Cardiac septum (tissue), 1 donor: ENCODE measurements around the gene TDRD10. TPM values are rescaled to one million over a fixed set of nuclear protein-coding genes. Genes with fewer than 3 reads are reported as not detected.
"Not testable (repeated sequence)": the region's sequence is repeated elsewhere in the genome, so short reads cannot be mapped to it uniquely, and the experiment has no call there.

Source experiments
- DNase-seq: peaks from one replicate; pipeline ENCODE4 v3.0.0-alpha.2; 2020; ENCODE audit warnings: low spot score
- intact Hi-C: fragments of 100-400 bp; cut with DNase I; formaldehyde crosslinking; loops from one replicate; pipeline ENCODE4 v1.14.0; 2022
- total RNA-seq: library from RNA; stranded (reverse); fragmentation: NEBNext Ultra II Directional; extraction: Animal tissue kit (Norgen Biotek cat#: 25700); gene quantifications from one replicate; pipeline ENCODE4 v1.2.1, GENCODE V29; 2021
- donor health status: DM: no; HTN: no; CAD: no.

The TDRD10 gene
- total RNA-seq, 1 donor from 2014 or later = 5.0 TPM

- intact Hi-C loops = loop anchor here (1.0 kb wide), 1 partner anchor 17 kb away; no protein-coding TSS in a partner anchor
- DNase-seq = peak; percentile 80
Measured at GRCh38 chr1:154501423-154502065, 475 bp upstream of the TDRD10 start.

GRCh38 chr1:154502744-154503115, 711 bp downstream of the TDRD10 start:
- DNase-seq = no peak
- intact Hi-C loops = loop anchor here (1.0 kb wide), 1 partner anchor 18 kb away; no protein-coding TSS in a partner anchor

DNA sequence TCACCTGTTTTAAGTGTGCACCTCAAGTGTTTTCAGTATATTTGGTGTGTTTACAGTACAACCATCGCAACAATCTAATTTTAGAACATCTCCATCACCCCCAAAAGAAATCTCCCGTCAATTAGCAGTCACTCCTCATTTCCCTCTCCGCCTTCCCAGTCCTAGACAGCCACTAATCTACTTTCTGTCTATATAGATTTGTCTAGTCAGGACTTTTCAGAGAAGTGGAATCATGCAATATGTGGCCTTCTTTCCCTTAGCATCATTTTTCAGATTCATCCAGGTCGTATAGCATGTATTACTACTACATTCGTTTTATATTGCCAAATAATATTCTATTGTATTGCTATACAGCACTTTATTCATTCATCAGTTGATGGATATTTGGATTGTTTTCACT, 1.9 kb downstream of the TDRD10 start:
- DNase-seq = no peak
- intact Hi-C loops = no loop called here

DNA sequence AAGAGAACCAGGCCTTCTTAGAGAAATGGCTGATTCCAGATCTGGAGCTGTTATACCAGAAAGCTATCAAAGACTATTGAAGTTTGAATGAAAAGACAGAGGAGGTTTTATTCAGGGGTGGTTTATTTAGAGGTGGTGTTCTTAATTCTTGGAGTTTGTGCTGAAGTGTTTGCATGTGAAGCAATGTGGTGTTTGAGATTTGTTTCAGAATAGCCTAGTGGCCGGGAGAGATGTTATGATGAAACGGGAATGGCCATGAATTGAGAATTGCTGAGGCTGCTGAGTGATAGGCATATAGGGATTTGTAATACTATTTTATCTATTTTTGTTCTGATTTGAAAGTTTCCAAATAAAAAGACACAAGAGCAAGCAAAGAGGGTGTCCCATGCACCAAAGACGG, 10.7 kb downstream of the TDRD10 start:
- intact Hi-C loops = no loop called here
- DNase-seq = no peak

DNA sequence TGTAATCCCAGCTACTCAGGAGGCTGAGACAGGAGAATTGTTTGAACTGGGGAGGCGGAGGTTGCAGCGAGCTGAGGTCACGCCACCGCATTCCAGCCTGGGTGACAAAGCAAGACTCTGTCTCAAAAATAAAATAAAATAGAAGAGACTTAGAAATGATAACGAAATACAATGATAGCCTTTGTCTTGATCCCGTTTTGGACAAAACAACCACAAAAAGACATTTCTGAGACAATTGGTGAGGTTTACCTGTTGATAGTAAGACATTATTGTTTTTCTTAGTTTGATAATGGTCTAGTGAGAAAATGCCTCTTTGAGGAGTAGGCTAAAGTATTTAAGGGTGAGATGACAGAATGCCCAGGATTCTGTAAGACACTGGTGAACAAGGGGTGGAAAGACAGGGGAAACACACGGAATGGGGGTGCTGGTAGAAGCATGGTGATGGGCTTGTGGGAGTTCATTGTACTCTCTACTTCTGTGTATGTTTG, 12.1 kb downstream of the TDRD10 start:
- intact Hi-C loops = no loop called here

DNA sequence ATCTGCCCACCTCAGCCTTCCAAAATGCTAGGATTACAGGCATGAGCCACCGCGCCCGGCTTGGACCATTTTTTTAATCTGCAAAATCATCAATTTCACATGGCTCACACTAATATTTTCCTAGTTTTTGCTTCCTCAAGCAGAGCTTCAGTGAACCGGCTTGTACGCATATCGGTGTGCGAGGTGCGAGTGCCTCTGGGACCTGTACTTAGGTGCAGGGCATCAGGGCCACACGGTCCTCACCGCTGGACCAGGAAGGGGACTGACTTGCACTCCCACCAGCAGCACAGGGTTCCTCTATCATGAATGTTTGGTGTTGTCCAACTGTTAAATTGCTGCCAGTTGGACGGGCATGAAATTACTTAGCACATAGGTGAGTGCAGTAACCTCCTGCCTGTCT, 15.6 kb downstream of the TDRD10 start:
- intact Hi-C loops = no loop called here
- DNase-seq = no peak

More for the DNA sequence above, 12.1 kb downstream of the TDRD10 start:
- no peak for DNase-seq

GRCh38 chr1:154519591-154519991, 17.6 kb downstream of the TDRD10 start:
- intact Hi-C loops = no loop called here
- DNase-seq = no peak

DNA sequence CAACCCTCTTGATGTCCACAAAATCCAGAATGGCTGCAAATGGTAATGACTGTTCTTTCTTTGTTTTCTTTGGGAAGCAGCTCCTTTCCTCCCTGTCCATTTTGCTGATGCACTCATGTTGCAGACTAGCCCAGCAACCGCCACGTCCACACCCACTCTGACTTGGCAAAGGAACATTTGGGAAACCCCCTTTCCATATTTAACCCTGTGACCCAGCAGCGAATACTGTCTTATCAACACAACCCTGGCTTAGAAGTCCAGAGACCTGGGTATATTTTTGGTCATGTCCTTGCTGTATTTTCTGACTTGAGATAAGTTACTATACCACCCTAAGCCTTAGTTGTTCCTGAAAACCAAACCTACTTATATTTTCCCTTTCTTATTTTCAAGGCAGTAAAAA, 18.3 kb downstream of the TDRD10 start:
- no peak for DNase-seq
- intact Hi-C loops = no loop called here

DNA sequence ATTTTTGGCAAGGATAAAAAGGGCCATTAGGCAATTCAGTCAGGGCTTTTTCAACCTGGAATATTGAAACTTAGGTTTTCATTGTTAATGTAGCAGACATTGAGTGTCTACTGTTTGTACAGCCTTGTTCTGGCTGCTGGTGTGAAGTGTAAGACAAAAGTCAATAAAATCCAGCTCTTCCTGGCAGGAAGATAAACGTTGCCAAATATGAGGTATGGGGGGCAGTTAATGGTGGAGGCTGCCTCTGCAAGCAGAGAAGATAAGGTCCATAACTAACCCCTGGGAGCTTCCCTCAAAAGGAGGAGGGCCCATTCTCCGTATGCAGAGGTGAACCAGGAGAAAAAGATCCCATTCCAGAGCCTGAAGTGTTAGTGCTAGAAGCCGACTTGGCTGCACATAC, 19.7 kb downstream of the TDRD10 start:
- DNase-seq = no peak
- intact Hi-C loops = no loop called here

- intact Hi-C loops = no loop called here
- DNase-seq = no peak
Measured at GRCh38 chr1:154524881-154525280, 22.9 kb downstream of the TDRD10 start.

DNA sequence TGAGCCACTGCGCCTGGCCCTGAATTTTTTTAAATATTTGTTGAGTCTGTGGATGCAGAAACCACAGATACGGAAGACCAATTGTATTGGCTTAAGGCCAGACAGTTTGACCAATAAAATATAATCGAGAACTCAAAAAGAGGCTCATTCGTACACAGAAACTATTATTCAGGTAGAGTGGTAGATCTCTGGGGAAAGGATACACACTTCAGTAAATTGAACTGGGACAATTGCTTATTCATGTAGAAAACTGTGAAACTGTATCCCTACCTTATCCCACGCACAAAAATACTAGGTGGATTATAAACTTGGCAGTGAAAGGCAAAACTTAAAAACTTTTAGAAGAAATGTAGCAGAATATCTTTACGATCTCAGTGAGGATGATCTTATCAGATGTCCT, 25.2 kb downstream of the TDRD10 start:
- no peak for DNase-seq
- intact Hi-C loops = no loop called here

DNA sequence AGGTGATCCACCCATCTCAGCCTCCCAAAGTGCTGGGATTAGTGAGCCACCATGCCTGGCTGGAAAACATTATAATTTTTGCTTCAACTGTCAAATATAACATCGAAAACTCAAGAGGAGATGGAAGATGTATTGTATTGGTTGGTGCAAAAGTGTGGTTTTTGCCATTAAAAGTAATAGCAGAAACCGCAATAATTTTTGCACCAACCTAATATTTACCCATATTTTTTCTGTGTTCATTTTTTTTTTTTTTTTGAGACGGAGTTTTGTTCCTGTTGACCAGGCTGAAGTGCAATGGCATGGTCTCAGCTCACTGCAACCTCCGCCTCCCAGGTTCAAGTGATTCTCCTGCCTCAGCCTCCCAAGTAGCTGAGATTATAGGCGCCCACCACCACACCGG, 27.3 kb downstream of the TDRD10 start:
- intact Hi-C loops = no loop called here
- no peak for DNase-seq

- DNase-seq, intact Hi-C loops: not testable (repeated sequence)
Measured at GRCh38 chr1:154531950-154532349, 29.9 kb downstream of the TDRD10 start.

DNA sequence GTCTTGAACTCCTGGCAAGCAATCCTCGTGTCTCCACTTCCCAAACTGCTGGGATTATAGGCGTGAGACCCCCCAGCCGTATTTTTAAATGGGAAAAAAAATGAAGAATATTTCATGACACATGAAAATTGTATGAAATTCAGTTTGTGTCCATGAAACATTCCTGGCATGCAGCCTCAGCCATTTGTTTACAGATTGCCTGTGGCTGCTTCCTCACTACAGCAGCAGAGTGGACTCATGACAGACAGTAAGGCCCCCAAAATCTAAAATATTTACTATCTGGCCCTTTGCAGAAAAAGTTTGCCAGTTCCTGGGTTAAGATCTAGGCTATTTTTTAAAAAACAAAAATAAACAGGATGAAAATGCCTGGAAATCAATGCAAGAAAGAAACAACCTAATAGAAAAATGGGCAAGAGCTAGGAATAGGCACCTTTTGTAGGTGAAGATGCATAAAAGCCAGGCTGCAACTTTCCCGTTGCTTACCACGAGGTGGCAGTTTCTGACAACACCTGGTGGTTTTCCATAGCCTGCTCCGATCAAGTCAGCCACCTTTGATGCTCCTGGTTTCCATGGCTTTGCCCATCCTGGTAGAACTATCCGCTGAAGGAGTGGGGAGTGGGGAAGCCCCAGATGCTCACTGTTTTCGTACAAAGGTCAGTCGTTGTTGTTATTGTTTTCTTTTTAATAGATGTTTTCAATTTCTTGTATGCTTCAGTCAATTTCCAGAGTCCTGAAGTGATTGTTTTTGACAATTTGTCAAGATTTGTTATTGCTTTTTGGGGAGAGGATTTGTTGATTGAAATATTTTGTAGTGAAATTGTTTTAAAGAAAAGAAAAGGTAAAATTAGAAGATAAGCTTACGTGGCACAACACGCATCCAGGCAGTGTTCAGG, 32.2 kb downstream of the TDRD10 start:
- DNase-seq = no peak
- intact Hi-C loops = no loop called here

DNA sequence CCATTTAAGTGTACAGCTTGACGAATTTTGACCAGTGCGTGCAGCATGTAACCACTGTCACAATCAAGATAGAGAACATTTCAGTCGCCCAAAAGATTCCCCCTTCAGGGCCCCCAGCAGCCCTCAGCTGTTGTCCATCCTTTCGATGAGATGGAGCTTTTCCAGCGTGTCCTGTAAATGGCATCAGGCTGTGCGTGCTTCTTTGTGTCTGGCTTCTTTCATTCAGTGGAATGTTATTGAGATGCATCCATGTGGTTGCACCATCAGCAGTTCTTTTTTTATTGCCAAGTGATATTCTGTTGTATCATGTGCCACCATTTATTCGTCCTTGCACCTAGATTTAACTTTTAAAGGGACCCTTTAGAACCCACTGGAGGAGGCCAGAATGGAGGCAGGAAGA, 34.6 kb downstream of the TDRD10 start:
- DNase-seq = no peak
- intact Hi-C loops = no loop called here

- DNase-seq = peak; percentile 33
- intact Hi-C loops = loop anchor here (10.0 kb wide), 1 partner anchor 195 kb away; no protein-coding TSS in a partner anchor
Measured at GRCh38 chr1:154539486-154540483, 37.8 kb downstream of the TDRD10 start.

DNA sequence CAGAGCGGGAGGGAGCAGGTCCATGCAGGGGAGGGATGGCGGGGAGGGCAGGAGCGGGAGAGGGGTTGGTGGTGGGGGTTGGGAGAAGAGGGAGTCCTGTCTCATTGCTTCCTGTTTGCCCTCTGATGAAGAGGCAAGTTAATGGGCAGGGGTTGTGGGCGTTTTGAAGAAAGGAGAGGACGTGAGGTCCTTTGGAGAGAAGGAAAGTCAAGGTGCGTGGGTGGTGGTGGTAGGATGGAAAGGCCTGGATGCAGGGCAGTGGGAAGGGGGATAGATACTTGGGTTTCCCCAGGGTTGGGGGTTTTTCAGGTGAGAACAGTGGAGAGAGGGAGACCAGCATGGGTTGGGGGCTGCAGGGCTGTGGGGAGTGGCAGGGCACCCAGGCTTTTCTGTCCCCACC, 39.2 kb downstream of the TDRD10 start:
- intact Hi-C loops = loop anchor here (10.0 kb wide), 1 partner anchor 196 kb away; no protein-coding TSS in a partner anchor
- DNase-seq = no peak

DNA sequence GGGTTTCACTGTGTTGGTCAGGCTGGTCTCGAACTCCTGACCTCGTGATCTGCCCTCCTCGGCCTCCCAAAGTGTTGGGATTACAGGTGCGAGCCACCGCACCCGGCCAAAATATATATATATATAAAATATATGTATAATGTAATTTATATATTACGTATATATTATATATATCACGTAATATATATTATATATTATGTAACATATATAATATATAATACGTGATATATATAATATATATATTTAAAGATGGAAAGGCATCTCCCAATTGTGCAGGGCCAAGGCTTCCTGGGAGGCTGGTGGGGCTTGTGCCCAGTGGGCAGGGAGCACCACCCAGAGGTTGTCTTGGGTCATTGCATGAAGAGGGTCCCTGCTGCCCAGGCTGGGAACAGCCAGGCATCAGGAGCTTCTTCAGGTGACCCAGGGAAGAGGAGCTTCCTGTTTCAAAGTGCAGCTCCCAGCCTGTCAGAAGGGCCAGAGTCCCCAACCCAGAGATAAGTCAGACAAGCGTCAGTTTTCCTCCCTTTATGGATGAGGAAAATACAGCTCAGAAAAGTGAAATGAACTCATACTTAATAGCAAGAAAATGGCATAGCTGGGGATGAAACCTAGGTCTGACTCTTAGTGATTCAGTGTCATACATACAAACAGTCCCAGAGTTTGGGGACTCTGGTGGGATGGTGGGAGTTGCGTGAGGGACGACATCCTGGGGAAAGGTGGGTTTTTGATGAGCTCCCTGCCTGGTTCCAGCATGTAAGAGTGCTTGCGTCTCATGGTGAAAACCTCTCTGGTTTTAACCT, 44.4 kb downstream of the TDRD10 start:
- DNase-seq = no peak
- intact Hi-C loops = loop anchor here (1.0 to 10.0 kb wide), 2 partner anchors 66 to 202 kb away; no protein-coding TSS in a partner anchor
